Measurements from ENCODE around the gene ANKRD11. TPM values are rescaled to one million over a fixed set of nuclear protein-coding genes. Genes with fewer than 3 reads are reported as not detected.

Gene ANKRD11
- total RNA-seq, 1 donor from 2014 or later = 63.8 TPM

- peak; percentile 18 for DNase-seq
- no peaks in the 10 kb centered on the region for H3K9me3 ChIP-seq (replicated peaks)
- H3K27me3 ChIP-seq (ENCODE audit: low read depth) = no peaks in the 10 kb centered on the region
- no peak for TF ChIP-seq CTCF (IDR thresholded peaks at IDR 0.05; ENCODE audit: borderline replicate concordance)
- H3K36me3 ChIP-seq = peaks cover 90% of the 10 kb centered on the region
- intact Hi-C loops (cut with micrococcal nuclease) = no loop called here
- peaks cover 9% of the 10 kb centered on the region for H3K4me1 ChIP-seq
- no peak overlapping the region for H3K4me3 ChIP-seq
- peak overlapping the region; percentile 38 for H3K27ac ChIP-seq (replicated peaks)
Measured at GRCh38 chr16:89277641-89278341, 212.6 kb downstream of the ANKRD11 start.

GRCh38 chr16:89277049-89277448 is 213.3 kb downstream of the ANKRD11 start:
- no peak overlapping the region for H3K4me3 ChIP-seq
- no peak for TF ChIP-seq CTCF (IDR thresholded peaks at IDR 0.05; ENCODE audit: borderline replicate concordance)
- H3K27me3 ChIP-seq (ENCODE audit: low read depth) = no peaks in the 10 kb centered on the region
- no peak for DNase-seq
- H3K36me3 ChIP-seq = peaks cover 89% of the 10 kb centered on the region
- intact Hi-C loops (cut with micrococcal nuclease) = no loop called here
- H3K9me3 ChIP-seq (replicated peaks) = no peaks in the 10 kb centered on the region
- H3K27ac ChIP-seq (replicated peaks) = peak overlapping the region; percentile 30
- H3K4me1 ChIP-seq = peaks cover 9% of the 10 kb centered on the region

DNA sequence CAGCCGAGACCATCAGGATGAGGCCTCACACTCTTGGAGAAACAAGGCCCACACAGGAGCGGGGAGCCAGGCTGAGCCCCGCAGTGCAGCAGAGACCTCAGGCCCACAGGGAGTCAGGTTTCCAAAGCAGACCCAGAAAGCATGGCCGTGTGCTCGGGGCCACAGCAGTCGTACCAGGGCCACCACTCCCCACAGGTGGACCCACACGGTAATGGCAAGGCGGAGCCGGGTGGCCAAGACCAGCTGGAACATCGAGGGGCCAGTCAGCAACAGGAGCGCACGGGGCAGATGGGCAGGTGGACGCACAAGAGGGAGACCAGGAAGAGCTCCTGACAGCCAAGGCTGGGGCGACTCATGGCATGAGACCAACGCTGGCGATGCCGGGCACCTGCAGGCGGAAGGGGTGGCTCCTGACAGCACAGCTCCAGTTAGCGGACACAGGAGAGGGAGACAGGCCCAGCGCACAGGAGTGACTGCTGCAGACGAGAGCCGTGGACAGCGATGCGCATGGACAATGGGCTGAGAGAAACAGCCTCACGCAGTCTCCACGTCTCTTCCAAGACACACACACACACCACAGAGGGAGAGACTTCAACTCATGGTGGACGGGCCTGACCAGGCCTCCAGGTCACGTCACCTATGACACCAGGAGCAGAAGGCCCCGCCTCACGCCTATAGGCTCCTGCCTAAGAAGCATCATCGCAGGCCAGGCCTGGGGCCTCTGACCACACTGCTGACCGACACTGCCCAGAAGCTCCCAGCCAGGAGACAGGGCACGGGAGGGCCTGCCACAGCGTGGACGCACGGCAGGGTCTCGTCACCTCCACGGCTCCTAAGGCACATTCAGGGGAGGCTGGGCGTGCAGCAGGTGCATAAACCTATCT is 214.3 kb downstream of the ANKRD11 start:
- no peak for TF ChIP-seq CTCF (IDR thresholded peaks at IDR 0.05; ENCODE audit: borderline replicate concordance)
- no peak overlapping the region for H3K4me3 ChIP-seq
- peaks cover 9% of the 10 kb centered on the region for H3K4me1 ChIP-seq
- no peaks in the 10 kb centered on the region for H3K27me3 ChIP-seq (ENCODE audit: low read depth)
- H3K9me3 ChIP-seq (replicated peaks) = no peaks in the 10 kb centered on the region
- H3K36me3 ChIP-seq = peaks cover 86% of the 10 kb centered on the region
- H3K27ac ChIP-seq (replicated peaks) = no peak overlapping the region
- intact Hi-C loops (cut with micrococcal nuclease) = no loop called here
- no peak for DNase-seq

DNA sequence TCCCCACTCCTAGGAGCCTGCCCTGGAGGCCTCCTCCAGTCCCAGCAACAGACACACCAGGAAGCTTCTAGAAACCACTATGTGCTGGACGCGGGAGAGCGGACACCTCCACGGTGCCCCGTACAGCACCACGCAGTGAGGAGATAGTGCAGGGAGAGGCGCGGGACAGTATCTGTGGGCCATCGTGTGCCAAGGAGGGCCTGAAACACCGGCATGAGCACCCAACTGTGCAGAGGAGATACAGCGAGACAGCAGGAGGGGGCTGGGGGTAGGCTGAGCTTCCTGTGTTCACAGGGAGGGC is 215.1 kb downstream of the ANKRD11 start:
- intact Hi-C loops (cut with micrococcal nuclease) = no loop called here
- Histone ChIP-seq H3K27ac (replicated peaks) (no peak overlapping the region), H3K4me1 (peaks cover 9% of the 10 kb centered on the region), H3K9me3 (replicated peaks) (no peaks in the 10 kb centered on the region), H3K4me3 (no peak overlapping the region), H3K27me3 (ENCODE audit: low read depth) (no peaks in the 10 kb centered on the region), H3K36me3 (peaks cover 86% of the 10 kb centered on the region)
- no peak for TF ChIP-seq CTCF (IDR thresholded peaks at IDR 0.05; ENCODE audit: borderline replicate concordance)
- no peak for DNase-seq

- no peaks in the 10 kb centered on the region for H3K9me3 ChIP-seq (replicated peaks)
- H3K27me3 ChIP-seq (ENCODE audit: low read depth) = no peaks in the 10 kb centered on the region
- peaks cover 9% of the 10 kb centered on the region for H3K4me1 ChIP-seq
- DNase-seq = no peak
- TF ChIP-seq CTCF (IDR thresholded peaks at IDR 0.05; ENCODE audit: borderline replicate concordance) = no peak
- intact Hi-C loops (cut with micrococcal nuclease) = no loop called here
- H3K4me3 ChIP-seq = no peak overlapping the region
- peaks cover 86% of the 10 kb centered on the region for H3K36me3 ChIP-seq
- H3K27ac ChIP-seq (replicated peaks) = no peak overlapping the region
Measured at GRCh38 chr16:89274561-89275283, 215.6 kb downstream of the ANKRD11 start.
